CD4-positive, alpha-beta T cell treated with Interleukin-1 beta for 1 hour (primary cell): Measurements from ENCODE around the gene KLK13.

Experiments used
- DNase-seq, 2 donors: peaks; one replicate each; pipeline ENCODE4 v3.0.0-alpha.2; 2020 to 2022

KLK13 gene

DNA sequence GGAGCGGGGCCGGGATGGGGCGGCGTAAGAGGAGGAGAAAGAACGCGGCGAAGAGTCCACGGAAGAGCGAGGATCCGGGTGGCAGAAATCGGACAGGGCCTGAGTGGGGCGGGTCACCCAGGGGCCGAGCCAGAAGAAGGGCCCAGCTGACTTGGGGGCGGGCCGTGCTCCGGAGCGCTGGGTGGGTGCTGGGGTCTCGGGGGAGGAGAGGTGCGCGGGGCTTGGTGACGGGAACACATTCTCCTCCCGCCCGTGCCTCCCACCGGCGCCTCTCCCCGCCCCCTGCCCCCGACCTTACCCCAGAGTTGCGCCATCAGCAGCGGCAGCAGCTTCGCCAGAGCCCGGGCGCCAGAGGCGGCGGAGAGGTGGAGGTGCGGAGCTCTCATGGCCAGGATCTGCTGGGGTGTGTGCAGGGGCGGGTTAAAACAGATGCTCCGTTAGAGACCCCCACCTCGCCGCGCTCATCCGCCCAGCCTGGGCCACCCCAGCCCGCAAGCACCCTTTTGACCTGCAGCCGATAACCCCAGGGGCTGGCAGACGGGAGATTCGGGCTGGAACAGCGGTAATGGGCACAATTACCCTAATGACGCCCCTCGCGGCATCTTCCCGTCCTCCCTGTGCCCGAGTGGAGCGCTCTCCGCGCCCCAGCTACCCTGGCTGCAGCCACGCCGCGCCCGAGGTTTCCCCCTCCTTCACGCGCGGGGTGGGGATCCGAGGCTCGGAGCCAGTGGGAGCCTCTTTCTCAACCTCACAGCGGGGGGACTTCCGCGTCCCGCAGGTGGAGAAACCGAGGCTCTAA is 45.9 kb downstream of the KLK13 start:
- no peak for DNase-seq

- peak; percentile 23 to 49 for DNase-seq
Observed at GRCh38 chr19:51016798-51017683, 47.9 kb downstream of the KLK13 start.

- no peak for DNase-seq
Observed at GRCh38 chr19:51015691-51016267, 49.1 kb downstream of the KLK13 start.

GRCh38 chr19:51014242-51014641 is 50.6 kb downstream of the KLK13 start:
- DNase-seq, result no peak

DNA sequence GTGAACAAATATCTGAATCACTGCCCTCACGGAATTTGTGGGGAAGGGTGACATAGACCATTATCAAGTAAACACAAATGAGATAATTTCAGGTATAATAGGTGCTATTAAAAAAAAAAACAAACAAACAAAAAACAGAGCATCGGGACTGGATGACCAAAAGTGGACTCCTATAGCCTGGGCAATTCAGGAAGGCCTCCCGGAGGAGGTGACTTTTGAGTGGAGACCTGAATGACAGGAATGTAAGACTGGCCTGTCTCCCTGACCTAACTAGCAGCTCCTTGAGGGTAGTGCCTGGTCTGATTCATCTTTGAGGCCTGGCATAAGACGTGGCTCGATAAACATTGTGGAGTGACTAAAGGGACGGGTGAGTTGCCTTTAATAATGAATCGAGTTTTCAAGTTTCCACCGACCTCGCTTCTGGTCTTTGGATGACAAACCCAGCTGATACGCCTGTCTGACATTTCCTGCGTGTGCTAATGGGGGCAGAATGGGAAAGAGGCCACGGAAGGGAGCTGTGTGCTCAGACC is 52.2 kb downstream of the KLK13 start:
- DNase-seq, result no peak

DNA sequence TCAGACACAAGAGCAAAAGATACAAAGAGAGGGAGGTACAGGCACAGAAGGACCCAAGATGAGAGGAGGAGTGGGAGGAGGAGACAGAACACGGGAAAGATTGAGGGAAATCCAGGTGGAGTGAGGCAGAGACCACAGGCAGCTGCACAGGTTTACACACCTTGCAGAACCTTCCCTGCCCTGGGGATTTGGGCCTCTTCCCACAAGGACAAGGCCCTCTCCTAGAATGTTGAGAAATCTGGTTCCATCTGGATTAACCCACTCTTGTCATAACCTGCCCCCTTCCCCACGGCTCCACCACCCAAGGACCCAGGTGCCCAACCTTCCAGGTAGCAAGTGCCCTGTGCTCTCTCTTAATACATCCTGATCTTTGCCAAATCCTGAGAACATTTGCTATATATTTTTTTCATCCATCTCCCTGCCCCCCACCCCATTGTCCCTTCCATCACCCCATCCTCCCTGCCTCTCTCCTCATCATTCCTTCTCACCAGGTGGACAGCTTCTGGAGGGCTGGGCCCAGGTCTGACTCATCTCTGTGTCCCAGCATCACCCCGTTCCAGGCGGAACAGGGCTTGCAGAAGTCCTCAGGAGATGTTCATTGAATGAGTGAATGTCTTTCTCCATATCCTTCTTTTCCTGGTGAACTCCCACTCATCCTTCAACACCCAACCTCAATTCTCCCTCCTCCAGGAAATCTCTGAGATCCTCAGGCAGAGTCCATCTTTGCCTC is 54.7 kb downstream of the KLK13 start:
- no peak for DNase-seq

- DNase-seq, result no peak
Observed at GRCh38 chr19:51009061-51009891, 55.6 kb downstream of the KLK13 start.

DNA sequence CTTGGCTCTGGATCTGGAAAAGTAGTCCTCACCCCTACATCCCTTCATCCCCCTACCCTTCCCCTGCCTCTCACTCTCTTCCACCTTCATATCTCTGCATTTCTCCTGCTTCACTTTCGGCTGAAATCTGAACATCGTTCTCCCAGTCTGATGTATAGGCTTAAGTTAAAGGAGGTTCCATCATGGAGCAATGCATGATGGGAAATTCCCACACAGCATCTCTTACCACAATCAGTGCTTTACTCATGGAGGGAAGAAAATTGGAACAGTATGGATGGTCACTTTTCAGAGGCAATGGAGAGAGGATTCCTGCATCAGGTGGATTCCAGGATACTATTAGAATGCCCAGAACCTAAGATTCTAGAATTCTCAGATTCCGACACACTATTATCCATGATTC is 57.4 kb downstream of the KLK13 start:
- DNase-seq, result no peak

- DNase-seq, result no peak
Observed at GRCh38 chr19:51006406-51006805, 58.5 kb downstream of the KLK13 start.
